MM.1S (cell line): ENCODE results near the gene INPP4A.

ENCODE experiments used
- DNase-seq: peaks from one replicate; pipeline ENCODE4 v3.0.0-alpha.2; 2015
- H2AFZ ChIP-seq: fragments of 300-600 bp; sonication (generic); 2 replicates; pipeline ENCODE4 v1.6.0; 2016; ENCODE audit warnings: antibody characterized with exemption, low read length
- H3F3A ChIP-seq: fragments of 300-600 bp; sonication (generic); 2 replicates; pipeline ENCODE4 v1.6.1; 2016; ENCODE audit warnings: mild to moderate bottlenecking, antibody characterized with exemption, low read length, moderate library complexity, mixed read lengths; ENCODE audit not compliant: insufficient read depth
- H3K27ac ChIP-seq: fragments of 300-600 bp; sonication (generic); 2 replicates; pipeline ENCODE4 v1.5.1; 2016; ENCODE audit warnings: mild to moderate bottlenecking, low read length
- H3K27me3 ChIP-seq: fragments of 300-600 bp; sonication (generic); replicated peaks from 2 replicates; pipeline ENCODE4 v1.6.0; 2016; ENCODE audit warnings: low read length; ENCODE audit not compliant: insufficient read depth
- H3K36me3 ChIP-seq: fragments of 300-600 bp; sonication (generic); replicated peaks from 2 replicates; pipeline ENCODE4 v1.6.1; 2016; ENCODE audit warnings: mild to moderate bottlenecking, low read length, mixed read lengths; ENCODE audit not compliant: insufficient read depth
- H3K4me1 ChIP-seq: fragments of 300-600 bp; sonication (generic); 2 replicates; pipeline ENCODE4 v1.6.1; 2016; ENCODE audit warnings: low read length, mixed read lengths
- H3K4me2 ChIP-seq: fragments of 300-600 bp; sonication (generic); 2 replicates; pipeline ENCODE4 v1.6.0; 2016; ENCODE audit warnings: low read depth, low read length
- H3K4me3 ChIP-seq: fragments of 300-600 bp; sonication (generic); 2 replicates; pipeline ENCODE4 v1.5.1; 2016; ENCODE audit warnings: low read length, mixed read lengths
- H3K79me2 ChIP-seq: fragments of 300-600 bp; sonication (generic); 2 replicates; pipeline ENCODE4 v1.6.1; 2016; ENCODE audit warnings: mixed run types, low read length, mixed read lengths
- H3K9ac ChIP-seq: fragments of 300-600 bp; sonication (generic); 2 replicates; pipeline ENCODE4 v1.6.1; 2016; ENCODE audit warnings: low read length, mixed read lengths
- H3K9me2 ChIP-seq: fragments of 300-600 bp; sonication (generic); replicated peaks from 2 replicates; pipeline ENCODE4 v1.6.1; 2016; ENCODE audit warnings: mild to moderate bottlenecking, low read length, mixed read lengths; ENCODE audit not compliant: insufficient read depth
- H3K9me3 ChIP-seq: fragments of 300-600 bp; sonication (generic); replicated peaks from 2 replicates; pipeline ENCODE4 v1.6.1; 2016; ENCODE audit warnings: mild to moderate bottlenecking, low read length, mixed read lengths; ENCODE audit not compliant: insufficient read depth
- H4K20me1 ChIP-seq: fragments of 300-600 bp; sonication (generic); 2 replicates; pipeline ENCODE4 v1.6.1; 2016; ENCODE audit warnings: mild to moderate bottlenecking, low read length, moderate library complexity, mixed read lengths; ENCODE audit not compliant: insufficient read depth
- EZH2 ChIP-seq: fragments of 300-600 bp; sonication (generic); optimal IDR thresholded peaks from 2 replicates; pipeline ENCODE3; 2017; ENCODE audit warnings: low read depth, mild to moderate bottlenecking, antibody characterized with exemption, low read length, mixed read lengths
- EZH2phosphoT487 ChIP-seq: fragments of 300-600 bp; sonication (generic); IDR thresholded peaks from 2 replicates; pipeline ENCODE4 v1.6.1; 2018; ENCODE audit warnings: antibody characterized with exemption, low read length
- TF ChIP-seq, protein P1 (sequence below): fragments of 300-600 bp; sonication (generic); IDR thresholded peaks from 2 replicates; pipeline ENCODE4 v1.5.1; 2016; ENCODE audit warnings: antibody characterized with exemption, low read length, mixed read lengths

The INPP4A gene

DNA sequence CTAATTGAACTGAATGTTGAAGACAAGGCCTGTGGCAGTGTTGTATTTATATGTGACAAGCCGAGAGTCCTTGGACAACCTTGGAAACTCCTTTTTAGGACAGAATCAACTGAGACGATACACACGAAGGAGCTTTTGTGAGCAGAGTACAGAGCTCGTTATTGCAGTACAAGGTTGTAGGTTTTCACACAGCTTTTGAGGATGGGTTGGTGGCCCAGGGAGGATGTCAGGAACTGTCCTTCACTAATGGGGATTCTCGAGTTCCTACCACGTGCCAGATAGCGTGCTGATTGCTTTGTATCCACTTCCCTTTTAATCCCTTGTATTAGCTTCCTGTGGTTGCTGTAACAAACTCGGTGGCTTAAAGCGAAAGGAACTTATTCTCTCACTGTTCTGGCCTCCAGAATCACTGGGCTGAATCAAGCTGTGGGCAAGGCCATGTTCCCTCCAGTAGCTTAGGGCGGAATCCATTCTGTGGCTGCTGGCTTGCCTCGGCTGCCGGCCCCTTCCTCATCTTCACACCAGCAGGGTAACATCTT, 20.2 kb downstream of the INPP4A start:
- Histone ChIP-seq H3K27me3 (no peaks in the 10 kb centered on the region), H3K9me3 (no peaks in the 10 kb centered on the region), H3K36me3 (no peaks in the 10 kb centered on the region), H3F3A (peaks cover 64% of the 10 kb centered on the region), H3K4me1 (peaks cover 78% of the 10 kb centered on the region), H4K20me1 (no peaks in the 10 kb centered on the region), H2AFZ (no peak overlapping the region), H3K4me3 (peak overlapping the region; percentile 43), H3K79me2 (peaks cover 80% of the 10 kb centered on the region), H3K4me2 (peak overlapping the region; percentile 77), H3K27ac (peak overlapping the region; percentile 99), H3K9ac (peak overlapping the region; percentile 86), H3K9me2 (no peaks in the 10 kb centered on the region)
- no peak for TF ChIP-seq EZH2
- peak; percentile 91 for DNase-seq

DNA sequence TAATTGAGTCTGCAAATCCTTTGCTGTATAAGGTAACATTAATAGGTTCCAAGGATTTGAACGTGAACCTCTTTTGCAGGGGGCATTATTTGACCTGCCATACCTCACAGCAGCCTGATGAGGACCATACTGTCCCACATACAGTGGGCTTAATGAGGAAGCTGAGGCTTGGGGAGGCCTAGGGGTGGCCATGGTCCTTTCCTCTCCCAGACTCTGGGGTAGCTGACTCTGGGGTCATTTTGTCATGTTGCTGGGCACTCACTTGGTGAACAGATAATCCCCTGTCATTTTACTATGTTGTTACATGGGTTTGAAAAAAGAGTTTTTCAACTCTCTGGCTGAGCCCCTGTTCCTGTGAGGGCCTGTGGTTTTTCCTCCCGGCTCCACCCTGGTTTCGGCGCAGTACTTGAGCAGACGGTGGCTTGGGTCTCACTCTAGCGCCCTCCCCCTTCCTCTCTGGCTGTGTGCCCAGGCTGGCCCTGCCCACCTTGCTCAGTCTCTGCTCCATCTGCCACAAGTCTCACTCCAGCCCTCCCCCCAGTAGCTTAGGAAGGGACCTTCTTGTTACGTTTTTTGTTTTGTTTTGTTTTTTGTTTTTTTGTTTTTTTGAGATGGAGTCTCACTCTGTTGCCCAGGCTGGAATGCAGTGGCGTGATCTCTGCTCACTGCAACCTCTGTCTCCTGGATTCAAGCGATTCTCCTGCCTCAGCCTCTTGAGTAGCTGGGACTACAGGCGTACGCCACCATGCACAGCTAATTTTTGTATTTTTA, 21.0 kb downstream of the INPP4A start:
- Histone ChIP-seq H3K4me3 (peak overlapping the region; percentile 43), H3K9ac (peak overlapping the region; percentile 86), H3K4me2 (peak overlapping the region; percentile 77), H3K36me3 (no peaks in the 10 kb centered on the region), H3K79me2 (peaks cover 80% of the 10 kb centered on the region), H3F3A (peaks cover 63% of the 10 kb centered on the region), H3K27me3 (no peaks in the 10 kb centered on the region), H3K9me2 (no peaks in the 10 kb centered on the region), H3K27ac (peak overlapping the region; percentile 99), H3K4me1 (peaks cover 78% of the 10 kb centered on the region), H3K9me3 (no peaks in the 10 kb centered on the region), H2AFZ (no peak overlapping the region), H4K20me1 (no peaks in the 10 kb centered on the region)
- peak; percentile 95 for DNase-seq
- TF ChIP-seq, protein P1, sequence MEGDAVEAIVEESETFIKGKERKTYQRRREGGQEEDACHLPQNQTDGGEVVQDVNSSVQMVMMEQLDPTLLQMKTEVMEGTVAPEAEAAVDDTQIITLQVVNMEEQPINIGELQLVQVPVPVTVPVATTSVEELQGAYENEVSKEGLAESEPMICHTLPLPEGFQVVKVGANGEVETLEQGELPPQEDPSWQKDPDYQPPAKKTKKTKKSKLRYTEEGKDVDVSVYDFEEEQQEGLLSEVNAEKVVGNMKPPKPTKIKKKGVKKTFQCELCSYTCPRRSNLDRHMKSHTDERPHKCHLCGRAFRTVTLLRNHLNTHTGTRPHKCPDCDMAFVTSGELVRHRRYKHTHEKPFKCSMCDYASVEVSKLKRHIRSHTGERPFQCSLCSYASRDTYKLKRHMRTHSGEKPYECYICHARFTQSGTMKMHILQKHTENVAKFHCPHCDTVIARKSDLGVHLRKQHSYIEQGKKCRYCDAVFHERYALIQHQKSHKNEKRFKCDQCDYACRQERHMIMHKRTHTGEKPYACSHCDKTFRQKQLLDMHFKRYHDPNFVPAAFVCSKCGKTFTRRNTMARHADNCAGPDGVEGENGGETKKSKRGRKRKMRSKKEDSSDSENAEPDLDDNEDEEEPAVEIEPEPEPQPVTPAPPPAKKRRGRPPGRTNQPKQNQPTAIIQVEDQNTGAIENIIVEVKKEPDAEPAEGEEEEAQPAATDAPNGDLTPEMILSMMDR = no peak
- TF ChIP-seq EZH2 (no peak), EZH2phosphoT487 (no peak)

DNA sequence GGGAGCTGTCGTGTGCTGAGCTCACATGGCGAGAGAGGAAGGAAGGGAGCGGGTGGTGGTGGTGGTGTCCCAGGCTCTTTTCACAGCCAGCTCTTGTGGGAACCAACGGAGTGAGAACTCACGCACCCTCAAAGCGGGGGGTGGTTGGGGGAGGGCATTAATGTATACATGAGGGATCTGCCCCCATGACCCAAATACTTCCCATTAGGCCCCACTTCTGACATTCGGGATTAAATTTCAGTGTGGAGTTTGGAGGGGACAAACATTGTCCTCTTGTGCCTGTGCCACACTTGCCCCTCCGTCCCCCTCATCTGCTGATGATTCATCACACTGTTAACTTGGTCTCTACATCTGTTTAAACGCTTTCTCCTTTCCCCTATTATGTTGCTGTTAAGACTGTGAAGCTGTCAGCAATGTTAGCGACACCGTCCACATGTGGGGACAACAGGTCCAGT, 22.5 kb downstream of the INPP4A start:
- no peaks in the 10 kb centered on the region for H3K36me3 ChIP-seq
- H3K4me1 ChIP-seq = peaks cover 79% of the 10 kb centered on the region
- no peaks in the 10 kb centered on the region for H3K27me3 ChIP-seq
- no peaks in the 10 kb centered on the region for H4K20me1 ChIP-seq
- no peak overlapping the region for H2AFZ ChIP-seq
- H3K79me2 ChIP-seq = peaks cover 83% of the 10 kb centered on the region
- DNase-seq = no peak
- H3K9me3 ChIP-seq = no peaks in the 10 kb centered on the region
- H3K4me3 ChIP-seq = peak overlapping the region; percentile 24; the same call in 1 of the 2 replicates
- H3K27ac ChIP-seq = peak overlapping the region; percentile 99; the same call in 1 of the 2 replicates
- peaks cover 63% of the 10 kb centered on the region for H3F3A ChIP-seq
- peak overlapping the region; percentile 77; the same call in 1 of the 2 replicates for H3K4me2 ChIP-seq
- peak overlapping the region; percentile 86; the same call in 1 of the 2 replicates for H3K9ac ChIP-seq
- no peaks in the 10 kb centered on the region for H3K9me2 ChIP-seq
- no peak for TF ChIP-seq EZH2phosphoT487
- TF ChIP-seq, protein P1 = no peak
- TF ChIP-seq EZH2 = no peak

DNA sequence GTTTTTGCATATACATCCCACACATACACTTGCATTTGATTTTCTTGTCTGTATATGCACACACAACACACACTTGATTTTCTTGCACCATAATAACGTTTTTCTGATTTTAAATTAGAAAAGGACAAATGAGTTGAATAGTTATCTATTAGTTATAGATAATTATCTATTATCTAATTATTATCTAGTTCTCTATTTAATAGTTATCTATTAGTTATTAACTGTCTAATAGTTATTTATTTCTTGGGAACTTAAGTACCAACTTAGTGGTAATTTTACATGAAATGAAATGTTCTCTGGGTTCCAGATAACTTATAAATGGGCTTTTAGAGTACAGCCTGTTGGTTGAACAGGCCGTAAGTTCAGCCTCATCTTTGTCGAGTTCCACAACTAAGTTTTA, 23.0 kb downstream of the INPP4A start:
- Histone ChIP-seq H3K27me3 (no peaks in the 10 kb centered on the region), H3K9me3 (no peaks in the 10 kb centered on the region), H3K4me2 (no peak overlapping the region), H2AFZ (no peak overlapping the region), H3F3A (peaks cover 65% of the 10 kb centered on the region), H3K9ac (no peak overlapping the region), H4K20me1 (no peaks in the 10 kb centered on the region), H3K4me3 (no peak overlapping the region; the same call in 1 of the 2 replicates), H3K27ac (peak overlapping the region; percentile 99; the same call in 1 of the 2 replicates), H3K79me2 (peaks cover 85% of the 10 kb centered on the region), H3K36me3 (no peaks in the 10 kb centered on the region), H3K9me2 (no peaks in the 10 kb centered on the region), H3K4me1 (peaks cover 85% of the 10 kb centered on the region)
- TF ChIP-seq, protein P1 = no peak
- TF ChIP-seq EZH2 (no peak), EZH2phosphoT487 (no peak)
- DNase-seq = no peak
